WI38 (cell line): ENCODE data around the gene CEP131.
"Not testable (repeated sequence)": the region's sequence is repeated elsewhere in the genome, so short reads cannot be mapped to it uniquely, and the experiment has no call there.

Source experiments
- H3K4me3 ChIP-seq: 2 replicates; pipeline ENCODE4 v1.5.1; 2011; ENCODE audit warnings: low read depth, mild to moderate bottlenecking, control low read depth, low read length
- CTCF ChIP-seq: IDR thresholded peaks from 2 replicates; pipeline ENCODE4 v1.5.1; 2012; ENCODE audit warnings: low read depth, mild to moderate bottlenecking, control low read depth, low read length

The CEP131 gene

GRCh38 chr17:81159611-81160265 is 63.0 kb downstream of the CEP131 start:
- no peak for TF ChIP-seq CTCF
- no peak overlapping the region for H3K4me3 ChIP-seq

GRCh38 chr17:81158688-81159590 is 63.8 kb downstream of the CEP131 start:
- no peak overlapping the region for H3K4me3 ChIP-seq

GRCh38 chr17:81157848-81158687 is 64.7 kb downstream of the CEP131 start:
- H3K4me3 ChIP-seq, result no peak overlapping the region
- TF ChIP-seq CTCF, result no peak

More at GRCh38 chr17:81158688-81159590, 63.8 kb downstream of the CEP131 start:
- TF ChIP-seq CTCF, result no peak

GRCh38 chr17:81156866-81157805 is 65.6 kb downstream of the CEP131 start:
- TF ChIP-seq CTCF, result no peak
- no peak overlapping the region for H3K4me3 ChIP-seq

- H3K4me3 ChIP-seq, result no peak overlapping the region
- TF ChIP-seq CTCF, result no peak
These were observed 67.8 kb downstream of the CEP131 start for GRCh38 chr17:81154961-81155360.

GRCh38 chr17:81154016-81154415 is 68.7 kb downstream of the CEP131 start:
- not testable (repeated sequence) for H3K4me3 ChIP-seq
